Endothelial cell of umbilical vein (primary cell): ENCODE results near the gene NKX1-1.

Experiments
- JUN ChIP-seq: IDR thresholded peaks from 2 replicates; pipeline ENCODE4 v1.6.1; 2011; ENCODE audit warnings: borderline replicate concordance, low read depth; ENCODE audit not compliant: insufficient read length, insufficient read depth
- POLR2AphosphoS5 ChIP-seq: IDR thresholded peaks from 2 replicates; pipeline ENCODE4 v1.6.1; 2012; ENCODE audit warnings: low read depth, mild to moderate bottlenecking, control low read depth, low read length, moderate library complexity; ENCODE audit not compliant: insufficient read depth

DNA sequence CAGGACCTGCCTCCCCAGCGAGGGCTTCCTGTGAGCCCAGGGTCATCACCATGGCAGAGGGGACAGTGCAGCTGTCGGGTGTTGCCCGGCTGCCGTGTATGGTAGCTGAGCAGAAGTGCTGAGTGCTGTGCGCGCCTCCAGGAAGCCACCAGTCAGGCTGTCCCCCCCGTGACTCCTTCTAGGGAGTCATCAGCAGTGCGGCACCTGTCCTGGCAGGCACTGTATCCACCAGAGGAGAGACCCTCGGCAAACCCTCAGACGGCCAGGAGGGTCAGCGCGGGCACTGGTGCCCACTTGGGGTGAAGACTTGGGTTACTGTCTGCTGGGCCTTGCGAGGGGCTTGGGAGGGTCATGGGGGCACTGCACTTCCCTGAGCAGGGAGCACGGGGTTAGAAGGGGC lies 50.9 kb downstream of the NKX1-1 start:
- TF ChIP-seq JUN, result no peak
- no peak for TF ChIP-seq POLR2AphosphoS5
